ENCODE data around the gene HSD17B12.

DNA sequence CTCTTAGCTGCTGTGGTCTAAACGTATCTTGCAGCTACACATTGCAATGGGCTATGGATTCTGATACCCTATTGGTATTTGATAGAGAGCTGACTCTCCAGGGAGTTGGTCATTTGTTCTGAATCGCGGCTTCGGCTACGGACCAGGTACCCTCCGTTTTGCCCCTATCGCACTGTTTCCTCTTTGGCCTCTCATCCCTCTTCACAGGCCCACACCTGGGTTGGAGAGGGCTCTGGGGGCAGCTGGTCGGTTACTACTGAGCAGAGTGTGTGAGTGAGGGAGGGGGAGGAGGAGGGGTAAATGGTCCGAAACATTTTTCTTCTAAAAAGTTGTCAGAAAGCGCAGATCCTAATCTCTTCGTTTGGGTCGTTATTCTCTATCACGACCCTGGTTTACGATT is 48.8 kb upstream of the HSD17B12 start:
- no peak for TF ChIP-seq POLR2AphosphoS5 (IDR thresholded peaks at IDR 0.05; ENCODE audit: insufficient read depth in 1 of 2, low read depth in 1 of 2)
- TF ChIP-seq, protein P1, sequence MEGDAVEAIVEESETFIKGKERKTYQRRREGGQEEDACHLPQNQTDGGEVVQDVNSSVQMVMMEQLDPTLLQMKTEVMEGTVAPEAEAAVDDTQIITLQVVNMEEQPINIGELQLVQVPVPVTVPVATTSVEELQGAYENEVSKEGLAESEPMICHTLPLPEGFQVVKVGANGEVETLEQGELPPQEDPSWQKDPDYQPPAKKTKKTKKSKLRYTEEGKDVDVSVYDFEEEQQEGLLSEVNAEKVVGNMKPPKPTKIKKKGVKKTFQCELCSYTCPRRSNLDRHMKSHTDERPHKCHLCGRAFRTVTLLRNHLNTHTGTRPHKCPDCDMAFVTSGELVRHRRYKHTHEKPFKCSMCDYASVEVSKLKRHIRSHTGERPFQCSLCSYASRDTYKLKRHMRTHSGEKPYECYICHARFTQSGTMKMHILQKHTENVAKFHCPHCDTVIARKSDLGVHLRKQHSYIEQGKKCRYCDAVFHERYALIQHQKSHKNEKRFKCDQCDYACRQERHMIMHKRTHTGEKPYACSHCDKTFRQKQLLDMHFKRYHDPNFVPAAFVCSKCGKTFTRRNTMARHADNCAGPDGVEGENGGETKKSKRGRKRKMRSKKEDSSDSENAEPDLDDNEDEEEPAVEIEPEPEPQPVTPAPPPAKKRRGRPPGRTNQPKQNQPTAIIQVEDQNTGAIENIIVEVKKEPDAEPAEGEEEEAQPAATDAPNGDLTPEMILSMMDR (IDR thresholded peaks at IDR 0.05): no peak
